Measurements from ENCODE around the gene AARS1. TPM values are rescaled to one million over a fixed set of nuclear protein-coding genes. Genes with fewer than 3 reads are reported as not detected.
"Not testable (repeated sequence)": the region's sequence is repeated elsewhere in the genome, so short reads cannot be mapped to it uniquely, and the experiment has no call there.

AARS1 gene
- 100 to 1,000 TPM; 128 to 129 TPM for total RNA-seq

GRCh38 chr16:70289229-70290094, at the start of gene AARS1:
TSS of gene AARS1 (minus strand) at chr16:70289506. CDS start at chr16:70282763, 6,743 bp downstream.
- Mint-ChIP-seq H3K36me3 (ENCODE audit: low read depth) (peaks cover 17% of the 10 kb centered on the region), H3K4me3 (peak within 1 kb of the TSS; percentile 99), H3K9me3 (no peaks in the 10 kb centered on the region), H3K27me3 (no peaks in the 10 kb centered on the region), H3K27ac (peak within 1 kb of the TSS; percentile 98), H3K4me1 (peaks cover 32% of the 10 kb centered on the region)
- DNase-seq: peak; percentile 96
- CTCF ChIA-PET: interaction anchor here (0.8 to 2.9 kb wide), 4 partner anchors 9 to 57 kb away, joined by 3 to 16 read pairs (median 4); partner anchors contain the start of genes DDX19A, DDX19B and EXOSC6
- POLR2A ChIA-PET: interaction anchor here (0.8 to 2.9 kb wide), 15 partner anchors 10 to 527 kb away, joined by 3 to 73 read pairs (median 6); partner anchors contain the start of genes COG4, DDX19A, DDX19B and EXOSC6

- Mint-ChIP-seq H3K27ac (no peak overlapping the region), H3K9me3 (no peaks in the 10 kb centered on the region), H3K4me1 (no peaks in the 10 kb centered on the region), H3K4me3 (no peak overlapping the region), H3K27me3 (no peaks in the 10 kb centered on the region), H3K36me3 (ENCODE audit: low read depth) (peaks cover 15% of the 10 kb centered on the region)
- CTCF ChIA-PET: no interaction called here
- POLR2A ChIA-PET: interaction anchor here (1.7 to 2.6 kb wide), 2 partner anchors 9 to 49 kb away, joined by 3 to 14 read pairs; partner anchors contain the start of genes AARS1 and DDX19A
- no peak for DNase-seq
Measured at GRCh38 chr16:70337814-70338213, 48.5 kb upstream of the AARS1 start.

DNA sequence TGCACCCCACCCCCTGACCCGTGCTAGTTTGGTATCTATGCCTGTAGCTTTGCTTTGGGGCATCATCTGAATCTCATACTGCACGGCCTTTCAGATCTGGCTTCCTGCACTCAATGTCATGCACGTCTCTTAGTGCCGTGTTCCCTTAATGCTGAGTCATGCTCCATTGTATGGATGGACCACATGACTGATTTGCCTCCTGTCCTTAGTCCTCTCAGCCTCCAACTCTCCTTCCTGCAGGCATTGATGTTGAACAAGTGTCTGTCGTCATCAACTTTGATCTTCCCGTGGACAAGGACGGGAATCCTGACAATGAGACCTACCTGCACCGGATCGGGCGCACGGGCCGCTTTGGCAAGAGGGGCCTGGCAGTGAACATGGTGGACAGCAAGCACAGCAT, 43.4 kb upstream of the AARS1 start:
- H3K27me3 Mint-ChIP-seq, DNase-seq, H3K4me3 Mint-ChIP-seq, H3K9me3 Mint-ChIP-seq, H3K27ac Mint-ChIP-seq, H3K4me1 Mint-ChIP-seq, POLR2A ChIA-PET: not testable (repeated sequence)
- CTCF ChIA-PET: interaction anchor here (0.6 to 1.7 kb wide), 2 partner anchors 14 to 34 kb away, joined by 3 to 7 read pairs; partner anchors contain the start of gene DDX19A
- peaks cover 37% of the 10 kb centered on the region for H3K36me3 Mint-ChIP-seq (ENCODE audit: low read depth)

DNA sequence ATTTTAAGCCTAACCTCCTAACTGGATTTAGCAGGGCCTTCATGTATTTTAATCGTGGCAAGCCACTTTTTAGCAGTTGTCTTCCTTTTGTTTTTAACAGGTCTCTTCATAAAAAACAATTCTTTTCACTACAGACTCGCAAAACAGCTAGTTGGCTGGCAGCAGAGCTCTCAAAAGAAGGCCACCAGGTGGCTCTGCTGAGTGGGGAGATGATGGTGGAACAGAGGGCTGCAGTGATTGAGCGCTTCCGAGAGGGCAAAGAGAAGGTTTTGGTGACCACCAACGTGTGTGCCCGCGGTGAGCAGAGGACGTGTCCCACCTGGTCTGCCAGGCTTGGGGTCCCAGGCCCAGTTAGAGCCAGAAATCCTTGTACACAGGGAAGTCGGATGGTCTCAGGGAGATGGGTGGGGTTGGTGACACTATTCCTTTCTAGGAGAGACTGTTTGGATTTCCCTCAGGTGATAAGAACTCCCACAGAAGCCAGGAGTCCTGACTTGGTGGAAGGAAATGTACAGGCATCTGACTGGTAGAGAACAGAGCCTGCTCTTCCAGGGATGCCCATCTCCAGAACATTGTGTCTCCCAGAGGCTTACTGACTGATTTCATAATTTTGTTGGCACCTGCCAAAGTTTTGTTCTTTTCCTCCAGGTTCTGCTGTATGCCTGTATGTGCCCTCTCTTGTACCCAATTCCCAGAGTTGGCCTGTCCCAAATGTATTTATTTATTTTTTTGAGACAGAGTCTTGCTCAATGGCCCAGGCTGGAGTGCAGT, 42.5 kb upstream of the AARS1 start:
- Mint-ChIP-seq H3K36me3 (ENCODE audit: low read depth) (peaks cover 37% of the 10 kb centered on the region), H3K4me3 (no peak overlapping the region), H3K27ac (no peak overlapping the region), H3K9me3 (no peaks in the 10 kb centered on the region), H3K27me3 (no peaks in the 10 kb centered on the region), H3K4me1 (no peaks in the 10 kb centered on the region)
- CTCF ChIA-PET: interaction anchor here (0.6 to 1.7 kb wide), 5 partner anchors 15 to 321 kb away, joined by 3 to 7 read pairs (median 4); partner anchors contain the start of gene DDX19A
- POLR2A ChIA-PET: interaction anchor here (1.5 kb wide), 1 partner anchor 15 kb away, joined by 5 read pairs; the partner anchor contains the start of gene DDX19A
- peak; percentile 20 for DNase-seq

DNA sequence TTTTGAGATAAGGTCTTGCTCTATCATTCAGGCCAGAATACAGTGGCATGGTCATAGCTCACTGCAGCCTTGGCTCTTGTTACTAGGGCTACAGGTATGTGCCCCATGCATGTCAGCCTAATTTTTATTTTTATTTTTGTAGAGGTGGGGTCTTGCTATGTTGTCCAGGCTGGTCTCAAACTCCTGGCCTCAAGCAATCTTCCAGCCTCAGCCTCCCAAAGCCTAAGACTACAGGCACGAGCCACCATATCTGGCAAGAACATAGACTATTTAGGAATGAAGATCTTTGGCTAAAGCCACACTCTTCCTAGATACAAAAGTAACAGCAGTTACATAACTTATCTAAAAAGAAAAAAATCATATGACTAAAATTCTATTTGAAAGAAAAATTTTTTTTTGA, 41.8 kb upstream of the AARS1 start:
- H3K4me3 Mint-ChIP-seq: no peak overlapping the region
- H3K9me3 Mint-ChIP-seq: no peaks in the 10 kb centered on the region
- CTCF ChIA-PET: interaction anchor here (0.7 to 1.7 kb wide), 5 partner anchors 16 to 322 kb away, joined by 3 to 7 read pairs (median 4); partner anchors contain the start of gene DDX19A
- peaks cover 37% of the 10 kb centered on the region for H3K36me3 Mint-ChIP-seq (ENCODE audit: low read depth)
- H3K27ac Mint-ChIP-seq: no peak overlapping the region
- no peaks in the 10 kb centered on the region for H3K4me1 Mint-ChIP-seq
- POLR2A ChIA-PET: interaction anchor here (1.5 kb wide), 1 partner anchor 16 kb away, joined by 5 read pairs; the partner anchor contains the start of gene DDX19A
- no peaks in the 10 kb centered on the region for H3K27me3 Mint-ChIP-seq
- DNase-seq: no peak

GRCh38 chr16:70324998-70325747, 35.9 kb upstream of the AARS1 start:
- Mint-ChIP-seq H3K27me3 (no peaks in the 10 kb centered on the region), H3K27ac (no peak overlapping the region), H3K36me3 (ENCODE audit: low read depth) (peaks cover 25% of the 10 kb centered on the region), H3K4me1 (no peaks in the 10 kb centered on the region), H3K4me3 (no peak overlapping the region), H3K9me3 (no peaks in the 10 kb centered on the region)
- DNase-seq: no peak
- ChIA-PET POLR2A (interaction anchor here (1.9 to 3.0 kb wide), 2 partner anchors 22 to 26 kb away, joined by 8 to 12 read pairs; partner anchors contain the start of genes DDX19A and DDX19B), CTCF (interaction anchor here (0.6 to 1.7 kb wide), 5 partner anchors 25 to 1003 kb away, joined by 3 to 4 read pairs (median 3); no protein-coding TSS in a partner anchor)

GRCh38 chr16:70320121-70320520, 30.8 kb upstream of the AARS1 start:
- no peaks in the 10 kb centered on the region for H3K4me1 Mint-ChIP-seq
- H3K36me3 Mint-ChIP-seq (ENCODE audit: low read depth): peaks cover 17% of the 10 kb centered on the region
- POLR2A ChIA-PET: interaction anchor here (1.0 kb wide), 1 partner anchor 21 kb away, joined by 3 read pairs; the partner anchor contains the start of gene DDX19B
- no peak overlapping the region for H3K27ac Mint-ChIP-seq
- CTCF ChIA-PET: no interaction called here
- H3K27me3 Mint-ChIP-seq: no peaks in the 10 kb centered on the region
- no peak overlapping the region for H3K4me3 Mint-ChIP-seq
- no peak for DNase-seq
- H3K9me3 Mint-ChIP-seq: no peaks in the 10 kb centered on the region

DNA sequence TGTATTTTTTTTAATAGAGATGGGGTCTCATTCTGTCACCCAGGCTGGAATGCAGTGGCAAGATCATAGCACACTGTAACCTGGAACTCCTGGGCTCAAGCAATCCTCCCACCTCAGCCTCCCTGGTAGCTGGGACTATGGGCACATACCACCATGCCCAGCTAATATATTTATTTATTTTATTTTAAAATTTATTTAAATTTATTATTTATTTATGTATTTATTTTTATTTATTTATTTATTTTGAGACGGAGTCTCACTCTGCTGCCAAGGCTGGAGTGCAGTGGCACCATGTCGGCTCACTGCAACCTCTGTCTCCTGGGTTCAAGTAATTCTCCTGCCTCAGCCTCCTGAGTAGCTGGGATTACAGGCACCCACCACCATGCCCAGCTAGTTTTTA, 18.4 kb upstream of the AARS1 start:
- POLR2A ChIA-PET: interaction anchor here (1.4 to 2.5 kb wide), 3 partner anchors 8 to 39 kb away, joined by 4 to 13 read pairs (median 5); partner anchors contain the start of genes AARS1 and DDX19A
- H3K36me3 Mint-ChIP-seq (ENCODE audit: low read depth): peaks cover 19% of the 10 kb centered on the region
- H3K27ac Mint-ChIP-seq, H3K4me1 Mint-ChIP-seq, H3K4me3 Mint-ChIP-seq, DNase-seq, H3K9me3 Mint-ChIP-seq, H3K27me3 Mint-ChIP-seq: not testable (repeated sequence)
- CTCF ChIA-PET: interaction anchor here (0.9 kb wide), 1 partner anchor 9 kb away, joined by 3 read pairs; the partner anchor contains the start of gene DDX19B

DNA sequence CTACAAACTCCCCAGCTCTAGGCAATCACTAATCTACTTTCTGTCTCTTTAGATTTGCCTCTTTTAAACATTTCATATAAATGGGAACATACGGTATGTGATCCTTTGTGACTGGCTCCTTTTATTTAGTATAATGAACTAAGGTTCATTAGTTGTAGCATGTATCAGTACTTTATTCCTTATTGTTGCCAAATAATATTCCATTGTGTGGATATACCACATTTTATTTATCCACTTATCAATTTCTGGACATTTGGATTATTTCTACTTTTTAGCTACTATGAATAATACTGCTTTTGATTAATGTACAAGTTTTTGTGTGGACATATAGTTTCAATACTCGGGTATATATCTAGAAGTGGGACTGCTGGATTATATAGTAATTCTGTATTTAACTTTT, 17.6 kb upstream of the AARS1 start:
- no peak for DNase-seq
- Mint-ChIP-seq H3K27me3 (no peaks in the 10 kb centered on the region), H3K36me3 (ENCODE audit: low read depth) (peaks cover 21% of the 10 kb centered on the region), H3K4me1 (peaks cover 12% of the 10 kb centered on the region), H3K9me3 (no peaks in the 10 kb centered on the region), H3K4me3 (no peak overlapping the region), H3K27ac (no peak overlapping the region)
- CTCF ChIA-PET: interaction anchor here (0.9 kb wide), 1 partner anchor 8 kb away, joined by 3 read pairs; the partner anchor contains the start of gene DDX19B
- POLR2A ChIA-PET: interaction anchor here (1.1 to 2.5 kb wide), 3 partner anchors 18 to 247 kb away, joined by 3 to 13 read pairs (median 5); partner anchors contain the start of genes AARS1 and DDX19A

DNA sequence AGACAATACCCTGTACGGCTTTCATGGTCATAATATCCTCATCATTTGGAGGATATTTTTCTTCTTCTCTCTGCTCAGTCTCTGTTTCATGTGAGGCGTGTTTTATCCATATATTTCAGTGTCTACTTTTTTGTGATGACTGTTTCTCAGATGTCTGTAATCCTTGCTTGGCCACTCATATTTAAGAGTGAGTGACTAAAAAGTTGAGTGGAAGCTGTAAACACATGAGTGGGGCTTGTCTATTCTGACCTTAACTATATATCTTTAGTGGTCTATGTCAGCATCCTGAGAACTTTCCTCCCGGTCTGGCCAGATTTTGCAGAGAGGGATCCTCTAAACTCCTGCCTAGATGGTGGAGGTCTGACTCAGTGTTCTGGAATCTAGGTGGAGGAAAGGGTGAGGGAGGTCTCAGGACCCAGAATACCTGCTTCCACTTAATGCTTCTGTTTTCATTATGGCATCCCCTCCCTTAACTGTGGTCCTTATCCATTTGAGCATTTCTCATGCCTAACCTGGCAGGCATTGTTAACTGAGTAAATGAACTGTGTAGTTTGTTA, 15.7 kb upstream of the AARS1 start:
- POLR2A ChIA-PET: no interaction called here

GRCh38 chr16:70302745-70303144, 13.4 kb upstream of the AARS1 start:
- CTCF ChIA-PET: no interaction called here
- POLR2A ChIA-PET: no interaction called here
- no peak overlapping the region for H3K4me3 Mint-ChIP-seq
- peaks cover 9% of the 10 kb centered on the region for H3K9me3 Mint-ChIP-seq
- H3K4me1 Mint-ChIP-seq: peaks cover 41% of the 10 kb centered on the region
- no peak for DNase-seq
- no peaks in the 10 kb centered on the region for H3K27me3 Mint-ChIP-seq
- H3K36me3 Mint-ChIP-seq (ENCODE audit: low read depth): peaks cover 41% of the 10 kb centered on the region
- no peak overlapping the region for H3K27ac Mint-ChIP-seq

More for the DNA sequence above, 15.7 kb upstream of the AARS1 start:
- Mint-ChIP-seq H3K27me3 (no peaks in the 10 kb centered on the region), H3K9me3 (peaks cover 9% of the 10 kb centered on the region), H3K27ac (no peak overlapping the region), H3K4me3 (no peak overlapping the region), H3K4me1 (peaks cover 26% of the 10 kb centered on the region), H3K36me3 (ENCODE audit: low read depth) (peaks cover 37% of the 10 kb centered on the region)
- CTCF ChIA-PET: no interaction called here
- DNase-seq: no peak
